ENCODE data around the gene KRTAP3-3. TPM values are rescaled to one million over a fixed set of nuclear protein-coding genes. Genes with fewer than 3 reads are reported as not detected.
"Not testable (repeated sequence)": the region's sequence is repeated elsewhere in the genome, so short reads cannot be mapped to it uniquely, and the experiment has no call there.

The KRTAP3-3 gene
- total RNA-seq, 1 experiment from 2014 or later, result not detected

GRCh38 chr17:41001795-41002194 lies 7.8 kb upstream of the KRTAP3-3 start:
- H3K4me2 ChIP-seq (ENCODE audit: insufficient read depth, insufficient read length, low read length), result no peak overlapping the region
- no peaks in the 10 kb centered on the region for H3K36me3 Mint-ChIP-seq (ENCODE audit: insufficient read depth in 1 of 3, low read depth in 3 of 3)
- TF ChIP-seq, protein P1, sequence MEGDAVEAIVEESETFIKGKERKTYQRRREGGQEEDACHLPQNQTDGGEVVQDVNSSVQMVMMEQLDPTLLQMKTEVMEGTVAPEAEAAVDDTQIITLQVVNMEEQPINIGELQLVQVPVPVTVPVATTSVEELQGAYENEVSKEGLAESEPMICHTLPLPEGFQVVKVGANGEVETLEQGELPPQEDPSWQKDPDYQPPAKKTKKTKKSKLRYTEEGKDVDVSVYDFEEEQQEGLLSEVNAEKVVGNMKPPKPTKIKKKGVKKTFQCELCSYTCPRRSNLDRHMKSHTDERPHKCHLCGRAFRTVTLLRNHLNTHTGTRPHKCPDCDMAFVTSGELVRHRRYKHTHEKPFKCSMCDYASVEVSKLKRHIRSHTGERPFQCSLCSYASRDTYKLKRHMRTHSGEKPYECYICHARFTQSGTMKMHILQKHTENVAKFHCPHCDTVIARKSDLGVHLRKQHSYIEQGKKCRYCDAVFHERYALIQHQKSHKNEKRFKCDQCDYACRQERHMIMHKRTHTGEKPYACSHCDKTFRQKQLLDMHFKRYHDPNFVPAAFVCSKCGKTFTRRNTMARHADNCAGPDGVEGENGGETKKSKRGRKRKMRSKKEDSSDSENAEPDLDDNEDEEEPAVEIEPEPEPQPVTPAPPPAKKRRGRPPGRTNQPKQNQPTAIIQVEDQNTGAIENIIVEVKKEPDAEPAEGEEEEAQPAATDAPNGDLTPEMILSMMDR (conservative IDR thresholded peaks at IDR 0.05), result no peak

GRCh38 chr17:40999563-40999962 lies 5.6 kb upstream of the KRTAP3-3 start, which contains the start of gene KRTAP3-2:
Gene KRTAP3-2 (minus strand): TSS chr17:40999906. CDS start chr17:40999853, 53 bp downstream.
- H3K79me2 ChIP-seq (ENCODE audit: insufficient read depth, low read length); H3K79me1 ChIP-seq (ENCODE audit: insufficient read depth, low read depth, low read length, poor library complexity, severe bottlenecking); H3T11ph ChIP-seq (ENCODE audit: low read length); H2BK5ac ChIP-seq (ENCODE audit: insufficient read length, low read length); H3K4ac ChIP-seq (ENCODE audit: low read depth, low read length); H2BK15ac ChIP-seq (ENCODE audit: low read depth, low read length); H3K23me2 ChIP-seq (ENCODE audit: insufficient read length, low read depth, low read length, poor library complexity, severe bottlenecking); H3K27ac ChIP-seq (ENCODE audit: insufficient read length, low read depth, low read length); H3K9ac ChIP-seq (ENCODE audit: extremely low read depth, insufficient read length, low read length); H3K4me1 Mint-ChIP-seq; H3K9me3 Mint-ChIP-seq; H3K27ac Mint-ChIP-seq; H2BK20ac ChIP-seq (ENCODE audit: low read depth, low read length, poor library complexity, severe bottlenecking); H4K8ac ChIP-seq (replicated peaks; ENCODE audit: insufficient read length, low read depth, low read length); H3K14ac ChIP-seq (ENCODE audit: insufficient read depth, low read length); H3K27me3 Mint-ChIP-seq (ENCODE audit: low read depth); H3K4me3 Mint-ChIP-seq; H3K23ac ChIP-seq (ENCODE audit: insufficient read length, low read depth, low read length); H3K27me3 ChIP-seq (ENCODE audit: insufficient read depth, low read length); H3K9me3 ChIP-seq (ENCODE audit: control insufficient read depth, low read depth, low read length); DNase-seq; H2BK120ac ChIP-seq (ENCODE audit: low read depth, low read length, poor library complexity, severe bottlenecking); H4K91ac ChIP-seq (ENCODE audit: insufficient read length, low read depth, low read length); H2AFZ ChIP-seq (ENCODE audit: low read length); H3K18ac ChIP-seq (ENCODE audit: insufficient read length, low read depth, low read length); H4K5ac ChIP-seq (ENCODE audit: insufficient read length, low read depth, low read length); H4K20me1 ChIP-seq (ENCODE audit: control insufficient read depth, insufficient read depth, insufficient read length); H2AK5ac ChIP-seq (ENCODE audit: insufficient read length, low read length); H2BK12ac ChIP-seq (ENCODE audit: insufficient read length, low read depth, low read length); H3K4me2 ChIP-seq (ENCODE audit: insufficient read depth, insufficient read length, low read length); H3K4me1 ChIP-seq (ENCODE audit: insufficient read depth, low read length); H3K36me3 Mint-ChIP-seq (ENCODE audit: insufficient read depth in 1 of 3, low read depth in 3 of 3); H3K56ac ChIP-seq (ENCODE audit: insufficient read length, low read depth, low read length): not testable (repeated sequence)
- WGBS (ENCODE audit: extremely low coverage, insufficient read length, low lambda C conversion rate), result no CpG with 5 or more reads among the region's 6 CpGs

More at GRCh38 chr17:41001795-41002194, 7.8 kb upstream of the KRTAP3-3 start:
- H3K27me3 Mint-ChIP-seq (ENCODE audit: low read depth), result no peaks in the 10 kb centered on the region; the same call in 1 of the 2 replicates
- Histone ChIP-seq H2BK20ac (ENCODE audit: low read depth, low read length, poor library complexity, severe bottlenecking) (no peak overlapping the region), H2BK15ac (ENCODE audit: low read depth, low read length) (no peak overlapping the region), H4K5ac (ENCODE audit: insufficient read length, low read depth, low read length) (no peak overlapping the region), H4K91ac (ENCODE audit: insufficient read length, low read depth, low read length) (no peak overlapping the region), H3K4me1 (ENCODE audit: insufficient read depth, low read length) (0 out of 2 replicates have a peak, but pooled peaks cover 3% of the 10 kb centered on the region), H3K23ac (ENCODE audit: insufficient read length, low read depth, low read length) (no peak overlapping the region), H3K4ac (ENCODE audit: low read depth, low read length) (no peak overlapping the region), H4K8ac (replicated peaks; ENCODE audit: insufficient read length, low read depth, low read length) (no peak overlapping the region), H4K20me1 (ENCODE audit: control insufficient read depth, insufficient read depth, insufficient read length) (no peaks in the 10 kb centered on the region), H3K79me1 (ENCODE audit: insufficient read depth, low read depth, low read length, poor library complexity, severe bottlenecking) (no peaks in the 10 kb centered on the region), H2BK120ac (ENCODE audit: low read depth, low read length, poor library complexity, severe bottlenecking) (no peak overlapping the region), H2AFZ (ENCODE audit: low read length) (no peak overlapping the region), H3K9me3 (ENCODE audit: control insufficient read depth, low read depth, low read length) (no peaks in the 10 kb centered on the region), H2BK5ac (ENCODE audit: insufficient read length, low read length) (no peak overlapping the region), H2AK5ac (ENCODE audit: insufficient read length, low read length) (no peak overlapping the region), H3K79me2 (ENCODE audit: insufficient read depth, low read length) (no peaks in the 10 kb centered on the region), H3K9ac (ENCODE audit: extremely low read depth, insufficient read length, low read length) (no peak overlapping the region), H3K18ac (ENCODE audit: insufficient read length, low read depth, low read length) (no peak overlapping the region), H3K23me2 (ENCODE audit: insufficient read length, low read depth, low read length, poor library complexity, severe bottlenecking) (no peaks in the 10 kb centered on the region), H3K27me3 (ENCODE audit: insufficient read depth, low read length) (no peaks in the 10 kb centered on the region), H3T11ph (ENCODE audit: low read length) (no peak overlapping the region), H3K56ac (ENCODE audit: insufficient read length, low read depth, low read length) (no peak overlapping the region), H3K14ac (ENCODE audit: insufficient read depth, low read length) (no peak overlapping the region), H3K27ac (ENCODE audit: insufficient read length, low read depth, low read length) (no peak overlapping the region), H2BK12ac (ENCODE audit: insufficient read length, low read depth, low read length) (no peak overlapping the region)
- H3K4me1 Mint-ChIP-seq, result peaks cover 4 to 6% of the 10 kb centered on the region in 2 experiments
- no CpG with 5 or more reads among the region's 4 CpGs for WGBS (ENCODE audit: extremely low coverage, insufficient read length, low lambda C conversion rate)
- H3K9me3 Mint-ChIP-seq, result no peaks in the 10 kb centered on the region
- DNase-seq, result no peak
- no peak overlapping the region for H3K27ac Mint-ChIP-seq
- H3K4me3 Mint-ChIP-seq, result no peak overlapping the region

Data from H9 (cell line).